ENCODE data around the gene MCOLN3.
A peak's percentile ranks its signal among the peaks of the same experiment; 100 is the strongest.

Gene MCOLN3, protein sequence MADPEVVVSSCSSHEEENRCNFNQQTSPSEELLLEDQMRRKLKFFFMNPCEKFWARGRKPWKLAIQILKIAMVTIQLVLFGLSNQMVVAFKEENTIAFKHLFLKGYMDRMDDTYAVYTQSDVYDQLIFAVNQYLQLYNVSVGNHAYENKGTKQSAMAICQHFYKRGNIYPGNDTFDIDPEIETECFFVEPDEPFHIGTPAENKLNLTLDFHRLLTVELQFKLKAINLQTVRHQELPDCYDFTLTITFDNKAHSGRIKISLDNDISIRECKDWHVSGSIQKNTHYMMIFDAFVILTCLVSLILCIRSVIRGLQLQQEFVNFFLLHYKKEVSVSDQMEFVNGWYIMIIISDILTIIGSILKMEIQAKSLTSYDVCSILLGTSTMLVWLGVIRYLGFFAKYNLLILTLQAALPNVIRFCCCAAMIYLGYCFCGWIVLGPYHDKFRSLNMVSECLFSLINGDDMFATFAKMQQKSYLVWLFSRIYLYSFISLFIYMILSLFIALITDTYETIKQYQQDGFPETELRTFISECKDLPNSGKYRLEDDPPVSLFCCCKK

DNA sequence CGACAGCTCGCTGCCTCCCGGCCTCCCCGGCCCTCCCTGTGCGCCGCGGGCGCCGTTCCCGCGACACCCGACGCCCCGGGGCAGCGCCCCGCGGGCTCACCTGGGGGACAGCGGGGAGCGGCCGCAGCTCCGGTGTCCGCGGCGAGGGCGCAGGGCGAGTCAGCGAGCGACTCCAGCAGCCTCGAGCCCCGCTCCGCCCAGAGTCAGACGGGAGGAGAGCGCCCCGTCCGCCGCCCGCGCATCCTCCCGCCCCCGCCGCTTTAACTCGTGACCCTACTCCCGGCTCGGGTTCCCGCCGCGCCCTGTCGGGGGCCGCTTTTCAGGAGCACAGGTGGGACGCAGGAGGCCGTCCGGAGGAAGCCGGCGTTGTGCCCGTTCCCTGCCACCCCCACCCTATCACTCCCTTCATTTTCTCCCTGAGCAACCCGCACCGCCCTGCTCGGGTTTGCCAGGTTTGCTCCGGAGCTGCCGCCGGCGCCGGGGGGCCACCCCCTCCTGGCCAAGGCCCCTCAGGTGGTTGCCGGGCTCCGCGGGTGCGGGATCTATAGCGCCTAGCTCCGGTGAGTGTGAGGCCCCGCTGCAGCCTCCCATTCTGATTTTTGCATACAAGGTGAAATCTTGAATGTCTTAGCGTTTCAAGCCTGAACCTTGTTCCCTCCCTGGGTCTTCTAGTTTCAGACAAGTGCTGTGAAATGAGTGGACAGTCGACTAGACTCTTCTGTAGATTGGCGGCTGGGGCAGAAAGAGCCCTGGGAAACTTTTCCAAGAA lies at the start of gene MCOLN3:
TSS of gene MCOLN3 (minus strand) at position 205 of the 769 bp plus-strand sequence. CDS start 3,140 bp downstream, outside the sequence.
- DNase-seq (ENCODE audit: low spot score), result peak; percentile 13

DNA sequence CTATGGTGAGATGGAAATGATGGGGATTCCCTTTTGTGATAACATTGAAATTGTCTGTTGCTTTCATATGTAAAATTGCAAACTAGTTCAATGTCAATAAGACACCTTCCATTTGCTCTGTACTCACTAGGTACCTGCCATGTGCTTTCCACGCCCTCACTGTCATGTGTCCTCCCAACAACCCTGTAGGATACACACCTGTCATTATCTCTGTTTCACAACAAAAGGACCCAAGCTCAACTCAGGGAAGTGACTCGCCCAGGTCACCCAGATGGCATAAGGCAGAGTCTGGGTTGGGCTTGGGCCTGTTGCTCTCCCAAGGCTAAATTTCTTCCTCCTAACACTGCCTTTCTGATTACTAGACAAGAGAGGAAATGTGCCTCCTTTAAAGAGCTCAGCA lies 45.3 kb upstream of the MCOLN3 start:
- DNase-seq (ENCODE audit: low spot score), result no peak

DNA sequence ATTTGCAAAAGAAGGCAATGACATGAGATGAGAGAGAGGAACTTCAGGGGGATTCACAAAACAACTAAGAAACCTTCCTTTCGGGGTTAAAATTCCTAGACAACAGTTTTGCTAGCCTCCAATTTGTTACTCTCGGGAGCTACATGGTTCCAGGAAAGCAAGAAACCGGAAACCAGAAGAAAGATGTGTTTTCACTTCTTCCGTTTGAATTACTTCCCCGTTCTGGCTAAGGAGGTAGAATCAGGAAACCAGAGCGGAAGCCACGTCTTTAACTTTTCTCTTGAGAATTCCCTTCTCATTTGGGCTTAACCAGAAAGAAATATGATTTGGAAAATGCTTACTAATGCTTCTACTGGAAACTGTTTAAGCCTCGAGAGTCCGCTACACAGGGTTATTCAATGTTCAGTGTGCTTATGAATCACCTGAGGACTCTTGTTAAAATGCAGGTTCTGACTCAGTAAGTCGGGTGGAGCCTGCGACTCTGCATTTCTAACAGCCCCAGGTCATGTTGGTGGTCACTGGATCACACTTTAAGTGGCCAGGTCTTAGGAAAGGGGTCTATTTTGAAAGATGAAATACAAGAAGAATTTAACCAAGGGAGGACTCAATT lies 43.5 kb upstream of the MCOLN3 start:
- DNase-seq (ENCODE audit: low spot score), result no peak

DNA sequence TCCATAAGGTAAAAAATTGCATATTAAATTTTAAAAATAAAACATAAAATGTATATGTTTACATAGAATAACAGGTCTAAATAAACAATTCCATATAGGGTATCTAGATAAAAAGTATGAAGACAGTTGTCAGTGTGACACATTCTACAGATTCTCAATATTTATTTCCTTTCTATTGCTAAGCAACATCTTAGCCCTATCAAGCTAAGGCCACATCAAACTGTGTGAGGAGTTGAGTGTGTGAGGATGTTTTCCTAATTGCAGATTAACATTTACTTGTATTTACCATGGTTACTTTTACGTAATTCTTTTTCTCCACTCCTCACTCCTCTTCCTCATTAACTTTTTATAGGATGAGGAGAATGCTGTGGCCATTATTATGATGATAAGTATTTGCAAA lies 41.9 kb upstream of the MCOLN3 start:
- DNase-seq (ENCODE audit: low spot score), result no peak

DNA sequence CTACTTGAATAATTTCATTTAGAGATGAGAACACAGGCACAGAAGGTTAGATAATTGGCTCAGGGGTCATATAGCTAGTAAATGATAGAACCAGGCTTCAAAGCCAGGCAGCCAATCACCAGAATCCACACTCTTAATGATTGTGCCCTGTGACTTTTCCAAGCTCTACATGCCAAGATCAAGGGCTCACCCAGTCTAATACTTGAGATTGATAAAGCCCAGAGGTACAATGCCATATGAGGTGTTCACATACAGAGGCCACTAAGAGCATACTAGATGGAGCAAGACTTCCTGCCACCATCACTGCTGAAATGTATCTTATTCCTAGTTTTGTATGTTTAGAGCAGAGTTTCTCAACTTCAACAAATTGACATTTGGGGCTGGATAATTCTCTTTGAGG lies 40.9 kb upstream of the MCOLN3 start:
- no peak for DNase-seq (ENCODE audit: low spot score)

DNA sequence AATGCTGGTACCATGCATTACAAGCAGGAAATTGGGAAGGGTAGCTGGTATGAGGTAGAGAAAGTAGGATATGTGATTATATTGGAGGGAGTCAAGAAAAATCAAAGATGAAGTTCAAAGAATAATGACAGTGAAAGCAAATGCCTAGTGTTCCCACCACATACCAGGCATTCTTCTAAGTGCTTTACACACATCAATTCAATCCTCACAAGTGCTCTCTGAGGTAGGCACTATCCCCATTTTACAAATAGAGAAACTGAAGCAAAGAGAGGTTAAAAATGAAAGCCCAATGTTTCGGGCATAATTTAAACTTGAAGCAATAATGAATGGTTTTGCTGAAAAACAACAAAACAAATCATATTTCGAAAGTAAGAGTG lies 40.1 kb upstream of the MCOLN3 start:
- no peak for DNase-seq (ENCODE audit: low spot score)

DNA sequence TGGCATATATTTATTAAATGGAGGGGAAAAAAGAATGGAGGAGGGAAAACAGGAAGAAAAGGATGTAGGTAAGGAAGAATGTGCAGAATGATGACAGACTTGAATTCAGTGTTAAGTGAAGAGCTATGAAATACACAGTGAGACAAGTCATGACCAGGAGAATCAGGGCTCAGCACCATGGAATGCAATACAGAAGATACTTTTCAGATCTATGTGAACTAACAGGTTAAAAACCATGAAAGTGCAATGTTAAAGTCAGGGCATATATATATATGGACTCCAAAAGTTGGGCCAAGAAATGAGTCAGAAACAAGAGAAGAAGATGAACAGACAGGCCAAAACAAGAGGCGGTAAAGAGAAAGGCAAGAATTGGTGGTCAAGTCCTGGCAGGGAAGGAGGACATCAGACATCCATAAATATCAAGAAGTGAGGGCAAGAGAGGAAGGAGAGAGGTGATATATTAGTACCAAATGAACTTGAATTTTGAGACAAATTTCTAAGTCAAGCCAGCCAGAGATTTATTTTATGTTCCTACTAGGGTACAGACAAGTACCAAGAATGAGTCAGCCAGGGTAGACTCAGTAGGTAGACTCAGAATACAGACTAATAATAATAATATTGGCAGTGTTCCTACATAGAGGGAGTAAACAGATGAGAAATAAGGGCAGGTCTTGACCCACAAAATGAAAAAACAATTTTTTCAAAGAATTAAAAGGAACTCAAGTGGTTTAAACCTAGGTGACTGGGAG lies 39.5 kb upstream of the MCOLN3 start:
- DNase-seq (ENCODE audit: low spot score), result no peak

DNA sequence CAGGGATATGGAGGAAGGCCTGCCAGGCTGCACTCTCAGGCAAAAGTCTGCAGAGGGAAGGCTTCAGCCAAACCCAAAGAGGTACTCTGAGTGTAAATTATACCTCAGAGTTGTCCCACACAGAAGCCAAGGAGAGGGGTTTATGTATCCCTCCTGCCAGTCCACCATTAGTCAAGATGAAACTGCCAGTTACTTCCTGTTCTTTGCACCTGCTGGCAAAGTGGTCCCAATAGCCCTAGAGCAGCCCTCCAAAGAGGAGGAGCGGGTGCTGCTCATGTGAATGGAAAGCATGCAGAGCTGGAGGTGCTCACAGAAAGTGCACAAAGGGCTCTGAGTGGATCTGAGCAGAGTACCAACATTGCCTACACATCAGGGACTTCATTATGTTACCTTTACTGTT lies 37.1 kb upstream of the MCOLN3 start:
- no peak for DNase-seq (ENCODE audit: low spot score)

DNA sequence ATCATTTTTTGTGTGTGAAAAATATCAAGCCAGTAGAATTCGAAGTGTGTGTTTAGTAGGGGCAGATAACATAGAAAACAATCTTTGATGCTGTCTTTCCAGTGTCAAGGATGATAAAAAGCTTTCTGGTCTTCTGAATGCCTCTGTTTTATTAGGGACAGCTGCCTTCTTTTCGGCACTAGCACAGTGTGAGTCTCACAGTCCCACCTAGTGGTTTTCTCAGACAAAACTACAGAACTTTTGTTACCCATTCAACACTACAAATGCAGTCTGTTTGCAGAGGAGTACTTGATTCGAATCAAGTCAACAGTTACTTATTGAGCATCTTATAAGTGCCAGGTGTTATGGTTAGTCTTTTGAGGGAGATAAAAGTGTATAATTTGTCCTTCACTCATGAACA lies 30.6 kb upstream of the MCOLN3 start:
- DNase-seq (ENCODE audit: low spot score), result no peak

DNA sequence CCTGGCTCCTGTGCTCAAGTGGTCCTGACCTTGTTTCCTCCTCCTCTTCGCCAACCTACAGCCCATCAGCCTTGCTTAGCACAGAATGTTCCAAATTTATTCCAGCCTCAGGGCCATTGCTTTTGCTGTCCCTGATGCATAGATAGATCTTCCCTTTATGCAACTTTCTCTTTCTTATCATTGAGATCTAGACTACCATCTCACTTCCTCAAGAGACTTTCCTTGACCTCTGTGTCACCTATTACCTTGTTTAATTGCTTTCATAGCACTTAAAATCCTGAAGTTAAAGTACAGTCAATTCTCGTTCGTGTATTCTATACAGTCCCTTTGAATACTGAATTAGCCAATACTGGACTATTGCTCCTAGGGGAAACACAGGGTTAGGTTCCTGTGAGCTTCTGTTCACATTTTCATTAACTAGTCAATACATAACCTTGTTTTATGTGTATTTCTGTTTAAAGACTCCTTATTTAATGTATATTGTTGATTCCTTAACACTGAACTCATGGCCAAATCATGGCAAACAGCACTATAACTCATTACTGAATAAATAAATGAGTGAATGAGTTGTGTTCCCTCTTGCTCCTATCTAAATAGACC lies 26.2 kb upstream of the MCOLN3 start:
- DNase-seq (ENCODE audit: low spot score), result no peak

DNA sequence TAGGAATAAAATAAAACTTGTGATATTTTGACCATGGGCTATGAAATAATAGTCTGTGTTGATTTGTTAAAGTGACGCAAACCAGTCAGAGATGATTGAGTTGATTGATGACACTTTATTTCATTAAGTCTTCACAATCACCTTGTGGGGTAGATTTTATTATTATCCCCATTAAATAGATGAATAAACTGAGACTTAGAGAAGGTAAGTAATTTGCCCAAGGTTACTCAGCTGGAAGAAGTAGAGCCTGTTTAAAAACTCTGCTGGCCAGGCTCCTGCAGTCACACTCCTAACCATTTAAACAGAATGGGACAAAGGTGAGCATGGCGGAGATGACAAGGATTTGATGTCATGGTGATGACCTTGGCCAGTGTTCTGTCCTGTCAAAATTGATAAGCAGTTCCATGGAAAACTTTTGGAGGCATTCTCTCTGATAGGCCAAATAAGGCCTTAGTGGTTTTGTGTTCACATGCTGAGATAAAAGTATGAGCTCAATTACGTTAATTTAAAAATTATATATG lies 22.7 kb upstream of the MCOLN3 start:
- no peak for DNase-seq (ENCODE audit: low spot score)

DNA sequence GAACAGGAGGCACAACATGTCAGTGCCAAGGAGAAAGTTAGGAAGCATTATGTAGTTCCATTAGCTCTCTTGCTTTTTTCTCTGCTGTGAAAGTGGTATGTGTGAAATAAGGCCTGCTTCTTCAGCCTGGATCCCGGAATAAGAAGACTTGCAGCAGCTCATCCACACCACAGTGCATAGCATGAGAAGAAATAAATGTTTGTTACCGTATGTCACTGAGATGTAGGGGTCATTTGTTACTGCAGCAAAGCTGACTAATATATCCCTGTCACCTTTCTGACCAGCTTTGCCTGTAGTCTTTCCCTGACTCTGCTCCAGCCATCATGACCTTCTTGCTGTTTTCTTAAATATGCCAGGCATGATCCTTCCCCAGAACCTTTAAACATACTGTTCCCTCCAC lies 20.5 kb upstream of the MCOLN3 start:
- DNase-seq (ENCODE audit: low spot score), result no peak

DNA sequence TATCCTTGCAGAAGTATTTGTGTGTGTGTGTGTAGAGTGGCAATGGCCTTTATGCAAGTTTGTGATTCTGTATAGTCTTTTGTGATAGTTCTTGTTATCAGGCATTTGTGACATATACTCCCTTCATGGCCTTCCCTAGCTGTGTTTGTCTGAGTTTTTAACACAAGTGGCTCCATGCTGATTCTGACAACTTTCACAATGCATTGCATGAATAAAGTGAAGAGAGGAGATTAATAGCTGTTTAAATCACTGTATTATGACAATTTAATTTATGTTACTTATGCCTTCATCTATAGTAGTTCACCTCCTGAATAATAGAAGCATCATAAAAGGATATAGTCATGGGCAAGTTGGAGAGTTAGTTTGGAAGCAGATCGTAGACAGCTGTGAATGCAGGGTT lies 17.2 kb upstream of the MCOLN3 start:
- no peak for DNase-seq (ENCODE audit: low spot score)

DNA sequence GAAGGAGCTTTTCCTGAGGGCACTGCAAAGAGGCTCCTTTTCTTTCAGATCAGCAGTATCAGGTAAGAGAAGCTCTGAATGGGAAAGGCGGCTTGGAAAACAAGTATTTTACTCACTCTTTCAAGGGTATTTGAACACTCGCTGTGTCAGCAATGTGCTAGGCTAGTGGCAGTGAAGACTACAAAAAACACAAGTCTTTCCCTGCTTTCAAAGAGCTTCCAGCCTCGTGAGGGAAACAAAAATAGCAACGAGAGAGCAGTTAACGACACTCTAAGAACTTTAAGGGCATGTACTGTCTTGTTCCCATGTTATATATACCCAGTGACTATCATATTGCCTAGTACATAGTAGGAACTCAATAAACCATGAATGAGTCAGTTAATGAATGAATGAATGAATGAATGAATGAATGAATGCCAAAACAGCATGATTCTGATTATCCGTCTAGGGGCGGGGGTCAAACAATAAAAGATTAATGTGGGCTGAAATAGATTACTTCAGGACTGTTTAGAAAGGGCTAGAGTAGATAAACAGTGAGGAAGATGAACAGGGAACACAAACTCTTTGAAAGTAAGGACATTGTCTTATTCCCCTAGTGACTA lies 14.2 kb upstream of the MCOLN3 start:
- no peak for DNase-seq (ENCODE audit: low spot score)

DNA sequence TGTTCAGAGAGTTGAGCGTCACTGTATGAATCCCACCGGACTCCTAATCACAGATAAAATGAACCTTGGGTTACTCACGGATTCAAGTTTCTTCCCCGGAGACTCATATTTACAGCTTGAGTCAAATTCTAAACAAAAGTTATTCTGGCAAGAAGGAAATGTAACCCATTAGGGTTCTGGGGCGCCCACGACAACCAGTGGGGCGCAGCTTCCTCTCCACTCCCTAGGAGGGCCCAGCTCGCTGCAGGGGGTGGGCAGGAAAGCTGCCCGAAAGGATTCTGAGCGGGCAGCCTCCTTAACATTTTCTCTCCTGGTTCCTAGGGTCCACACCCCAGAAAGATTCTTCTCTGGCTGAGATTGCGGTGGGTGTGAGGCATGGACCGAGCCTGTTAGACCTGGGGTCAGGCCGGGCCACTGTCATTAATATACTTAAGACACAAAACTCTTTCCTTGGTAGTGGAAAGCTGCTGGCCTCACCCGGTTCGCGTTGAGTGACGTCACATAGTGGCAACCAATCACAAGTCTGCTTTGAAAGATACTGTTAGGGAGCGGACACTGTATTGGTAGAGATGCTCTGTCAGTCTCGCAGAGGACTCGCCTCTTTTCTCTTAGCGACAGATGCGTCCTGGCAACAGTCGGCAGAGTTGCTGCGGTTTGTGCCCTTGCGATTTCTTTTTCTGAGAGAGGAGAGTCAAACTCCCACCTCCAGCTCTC lies 13.6 kb upstream of the MCOLN3 start:
- DNase-seq (ENCODE audit: low spot score), result peak; percentile 84

DNA sequence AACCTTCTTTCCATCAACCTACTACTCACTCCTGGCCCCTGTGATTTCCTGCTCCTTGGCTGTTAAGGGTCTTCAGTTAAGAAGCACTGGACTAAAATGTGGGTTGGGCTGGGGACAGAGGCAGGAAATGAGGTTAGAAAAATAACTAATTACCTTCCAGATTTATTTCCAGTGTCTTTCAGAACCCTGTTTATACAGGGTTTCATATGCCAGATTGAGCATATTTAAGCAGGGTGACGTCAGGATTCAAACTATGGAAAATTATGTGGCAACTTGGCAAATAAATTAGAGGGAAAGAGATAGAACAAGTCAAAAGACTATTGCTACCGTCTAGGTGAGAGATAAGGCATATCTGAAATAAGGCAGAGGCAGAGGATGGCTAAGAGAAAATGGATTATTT lies 11.7 kb upstream of the MCOLN3 start:
- DNase-seq (ENCODE audit: low spot score), result no peak

DNA sequence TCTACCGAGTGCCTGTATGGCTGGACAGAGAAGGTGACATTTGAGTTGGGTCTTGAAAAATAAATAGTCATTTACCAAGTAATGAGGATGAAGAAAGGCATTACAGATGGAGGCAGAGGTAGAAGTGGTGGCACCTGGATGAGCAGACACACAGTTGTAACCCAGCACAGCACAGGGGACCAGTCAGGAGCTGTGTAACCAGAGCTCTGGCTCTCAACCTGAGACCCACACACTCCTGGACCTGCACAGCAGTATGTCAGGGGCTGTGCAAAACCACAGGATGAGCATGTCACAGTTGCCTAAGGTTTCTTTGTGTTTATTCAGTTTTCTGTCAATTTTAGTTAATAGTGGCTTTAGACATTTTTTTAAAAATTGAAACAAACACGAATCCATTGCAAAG lies 11.3 kb upstream of the MCOLN3 start:
- no peak for DNase-seq (ENCODE audit: low spot score)

DNA sequence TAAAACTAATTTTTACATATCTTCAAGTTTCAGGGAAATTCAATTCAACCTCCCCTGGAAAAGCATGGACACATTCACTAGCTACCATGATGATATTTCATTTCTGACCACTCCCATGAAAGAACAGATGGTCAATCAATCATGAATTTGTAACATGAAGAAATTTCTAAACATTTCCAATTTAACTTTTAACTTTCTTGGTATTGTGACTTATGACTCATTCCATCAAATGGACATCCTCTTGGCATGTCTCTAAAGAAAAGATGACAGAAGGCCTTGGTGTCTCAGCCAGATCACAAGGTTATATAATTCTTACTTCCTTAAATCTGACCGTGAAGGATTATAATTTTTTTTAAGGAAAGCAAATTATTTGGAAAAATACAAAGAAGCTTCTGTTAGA lies 10.5 kb upstream of the MCOLN3 start:
- no peak for DNase-seq (ENCODE audit: low spot score)

DNA sequence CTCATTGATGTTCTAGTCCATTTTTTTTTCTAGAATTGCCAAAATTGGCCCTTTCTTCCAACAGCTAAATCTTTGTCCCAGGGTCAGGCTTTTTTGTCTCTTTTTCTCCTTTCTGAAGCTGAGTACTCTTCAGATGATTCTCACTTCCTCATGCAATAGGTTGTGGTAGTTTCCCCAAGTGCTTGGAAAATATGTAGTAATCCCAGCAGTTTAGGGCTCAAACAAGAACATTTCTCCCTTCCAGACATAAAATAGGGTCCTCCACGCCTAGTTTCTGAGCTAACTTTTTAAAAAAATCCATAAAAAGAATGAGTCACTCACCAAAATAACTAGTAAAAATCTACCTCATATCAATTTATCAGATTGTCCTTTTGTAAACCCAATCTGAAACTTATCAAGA lies 10.0 kb upstream of the MCOLN3 start:
- DNase-seq (ENCODE audit: low spot score), result no peak

DNA sequence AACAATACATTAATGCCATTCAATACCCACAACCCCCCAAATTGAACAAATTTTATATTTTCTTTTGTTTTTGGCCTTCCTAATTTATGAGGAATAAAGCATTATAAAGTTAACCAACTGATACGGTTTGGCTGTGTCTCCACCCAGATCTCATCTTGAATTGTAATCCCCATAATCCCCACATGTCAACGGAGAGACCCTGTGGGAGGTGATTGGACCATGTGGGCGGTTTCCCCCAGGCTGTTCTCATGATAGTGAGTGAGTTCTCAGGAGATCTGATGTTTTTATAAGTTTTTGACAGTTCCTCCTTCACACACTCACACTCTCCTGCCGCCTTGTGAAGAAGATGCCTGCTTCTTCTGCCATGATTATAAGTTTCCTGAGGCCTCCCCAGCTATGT lies 6.4 kb upstream of the MCOLN3 start:
- no peak for DNase-seq (ENCODE audit: low spot score)
